Ectodermal cell (in vitro differentiated cells): ENCODE results near the gene ACTG1.

Experiments used
- H3K27ac ChIP-seq: 2 replicates; pipeline ENCODE4 v1.7.0; 2013; ENCODE audit warnings: mild to moderate bottlenecking, low read depth, low read length; ENCODE audit not compliant: insufficient read depth, poor library complexity, severe bottlenecking
- H3K27me3 ChIP-seq: 2 replicates; pipeline ENCODE4 v1.7.0; 2013; ENCODE audit warnings: mild to moderate bottlenecking, low read length; ENCODE audit not compliant: insufficient read depth, control insufficient read depth, poor library complexity, severe bottlenecking
- H3K36me3 ChIP-seq: one replicate; pipeline ENCODE4 v1.7.0; 2013; ENCODE audit warnings: low read length; ENCODE audit not compliant: control insufficient read depth, insufficient read depth
- H3K4me1 ChIP-seq: one replicate; pipeline ENCODE4 v1.7.0; 2013; ENCODE audit warnings: low read length; ENCODE audit not compliant: control insufficient read depth, insufficient read depth
- H3K4me3 ChIP-seq: 2 replicates; pipeline ENCODE4 v1.7.0; 2013; ENCODE audit warnings: low read depth, low read length, control low read depth; ENCODE audit not compliant: insufficient read depth
- H3K9me3 ChIP-seq: 2 replicates; pipeline ENCODE4 v1.7.0; 2013; ENCODE audit warnings: mild to moderate bottlenecking, low read length, moderate library complexity; ENCODE audit not compliant: control insufficient read depth
- WGBS, 2 experiments: methylation state at CpG; one replicate each; pipeline ENCODE4 v1.1.7; 2013; ENCODE audit warnings: missing lambda C conversion rate in 2 of 2; 5-methylcytosine and 5-hydroxymethylcytosine counted together

Gene ACTG1

DNA sequence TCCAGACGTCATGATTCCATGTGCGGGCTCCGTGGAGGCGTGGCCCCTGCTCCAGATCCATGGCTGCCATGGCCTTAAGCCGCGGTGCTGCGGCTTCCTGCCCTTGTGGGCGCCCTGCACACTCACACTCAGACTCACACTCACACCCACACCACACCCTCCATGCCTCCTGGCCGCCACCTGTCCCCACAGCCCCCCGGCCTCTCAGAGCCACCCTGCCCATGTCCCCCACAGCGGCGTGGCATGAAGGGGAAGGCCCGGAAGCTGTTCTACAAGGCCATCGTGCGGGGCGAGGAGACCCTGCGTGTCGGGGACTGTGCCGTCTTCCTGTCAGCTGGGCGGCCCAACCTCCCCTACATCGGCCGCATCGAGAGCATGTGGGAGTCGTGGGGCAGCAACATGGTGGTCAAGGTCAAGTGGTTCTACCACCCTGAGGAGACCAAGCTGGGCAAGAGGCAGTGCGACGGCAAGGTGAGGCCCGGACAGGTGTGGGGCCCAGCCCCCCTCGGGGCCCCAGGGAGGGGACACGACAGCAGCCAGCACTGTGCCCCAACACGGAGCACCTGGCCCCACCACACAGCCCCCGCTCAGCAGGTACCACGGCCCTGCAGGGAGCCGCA, 50.0 kb downstream of the ACTG1 start:
- Histone ChIP-seq H3K4me3 (no peak overlapping the region), H3K27ac (no peak overlapping the region), H3K9me3 (no peaks in the 10 kb centered on the region), H3K27me3 (no peaks in the 10 kb centered on the region), H3K4me1 (peaks cover 7% of the 10 kb centered on the region), H3K36me3 (no peaks in the 10 kb centered on the region)
- 95% methylated on average over 33 of the region's 33 CpGs for WGBS, 2 experiments

DNA sequence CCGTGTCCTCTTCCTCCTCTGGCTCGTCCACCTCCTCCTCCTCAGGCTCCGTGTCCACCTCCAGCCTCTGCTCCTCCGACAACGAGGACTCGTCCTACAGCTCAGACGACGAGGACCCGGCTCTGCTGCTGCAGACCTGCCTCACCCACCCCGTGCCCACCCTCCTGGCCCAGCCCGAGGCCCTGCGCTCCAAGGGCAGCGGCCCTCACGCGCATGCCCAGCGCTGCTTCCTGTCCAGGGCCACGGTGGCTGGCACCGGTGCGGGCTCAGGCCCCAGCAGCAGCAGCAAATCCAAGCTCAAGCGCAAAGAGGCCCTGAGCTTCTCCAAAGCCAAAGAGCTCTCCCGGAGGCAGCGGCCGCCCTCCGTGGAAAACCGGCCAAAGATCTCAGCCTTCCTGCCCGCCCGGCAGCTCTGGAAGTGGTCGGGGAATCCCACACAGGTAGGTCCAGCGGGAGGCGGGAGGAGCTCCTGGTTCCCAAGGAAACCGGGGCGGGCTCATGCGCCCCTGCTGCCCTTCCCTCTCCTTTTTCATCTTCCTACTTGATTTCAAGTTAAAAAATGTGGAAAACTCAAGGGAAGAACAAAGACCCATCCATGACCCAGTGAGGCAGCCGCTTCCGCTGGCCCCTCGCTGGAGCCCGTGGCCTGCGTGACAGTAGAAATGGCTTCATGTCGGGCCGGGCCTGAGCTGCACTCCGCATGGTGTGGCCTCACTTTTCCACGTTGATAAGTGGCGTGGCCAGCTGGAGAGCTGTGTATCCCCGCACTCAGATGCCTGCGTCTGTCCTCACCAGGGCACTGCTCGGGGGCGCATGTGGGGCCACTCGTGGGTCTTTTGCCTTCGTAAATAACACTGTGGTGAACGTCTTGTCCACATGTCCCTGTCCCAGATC, 50.7 kb downstream of the ACTG1 start:
- H3K9me3 ChIP-seq = no peaks in the 10 kb centered on the region
- 92% methylated on average over 50 of the region's 50 CpGs for WGBS, 2 experiments
- H3K27ac ChIP-seq = no peak overlapping the region
- H3K36me3 ChIP-seq = no peaks in the 10 kb centered on the region
- no peaks in the 10 kb centered on the region for H3K27me3 ChIP-seq
- H3K4me3 ChIP-seq = no peak overlapping the region
- H3K4me1 ChIP-seq = peaks cover 9% of the 10 kb centered on the region

DNA sequence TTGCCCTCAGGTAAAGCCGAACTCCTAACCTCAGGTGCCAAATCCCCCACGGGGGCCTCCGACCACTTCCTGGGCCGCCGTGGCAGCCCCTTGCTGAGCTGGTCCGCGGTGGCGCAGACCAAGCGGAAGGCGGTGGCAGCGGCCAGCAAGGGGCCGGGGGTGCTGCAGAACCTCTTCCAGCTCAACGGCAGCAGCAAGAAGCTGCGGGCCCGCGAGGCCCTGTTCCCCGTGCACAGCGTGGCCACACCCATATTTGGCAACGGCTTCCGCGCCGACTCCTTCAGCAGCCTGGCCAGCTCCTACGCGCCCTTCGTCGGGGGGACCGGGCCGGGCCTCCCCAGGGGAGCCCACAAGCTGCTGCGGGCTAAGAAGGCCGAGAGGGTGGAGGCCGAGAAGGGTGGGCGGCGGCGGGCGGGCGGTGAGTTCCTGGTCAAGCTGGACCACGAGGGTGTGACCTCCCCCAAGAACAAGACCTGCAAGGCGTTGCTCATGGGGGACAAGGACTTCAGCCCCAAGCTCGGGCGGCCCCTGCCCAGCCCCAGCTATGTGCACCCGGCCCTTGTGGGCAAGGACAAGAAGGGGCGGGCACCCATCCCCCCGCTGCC, 51.6 kb downstream of the ACTG1 start:
- H3K27ac ChIP-seq = no peak overlapping the region
- no peaks in the 10 kb centered on the region for H3K27me3 ChIP-seq
- H3K9me3 ChIP-seq = no peaks in the 10 kb centered on the region
- H3K4me1 ChIP-seq = peaks cover 14% of the 10 kb centered on the region
- 91% methylated on average over 43 of the region's 43 CpGs for WGBS, 2 experiments
- H3K4me3 ChIP-seq = no peak overlapping the region
- no peaks in the 10 kb centered on the region for H3K36me3 ChIP-seq
